Transverse colon (tissue), 4 donors: ENCODE measurements around the gene ACR. TPM values are rescaled to one million over a fixed set of nuclear protein-coding genes. Genes with fewer than 3 reads are reported as not detected.

Source experiments
- DNase-seq: peaks from one replicate; pipeline ENCODE4 v3.0.0-alpha.2; 2019
- H3K27ac ChIP-seq, 4 donors: fragments of 200-600 bp; sonication (generic); 2 replicates each; pipeline ENCODE4 v1.5.1; 2016 to 2018; ENCODE audit warnings: inconsistent platforms in 4 of 4
- H3K27me3 ChIP-seq: fragments of 200-600 bp; sonication (generic); 2 replicates; pipeline ENCODE4 v1.5.1; 2017; ENCODE audit warnings: inconsistent platforms
- H3K36me3 ChIP-seq, 4 donors: fragments of 200-600 bp; sonication (generic); 2 replicates each; pipeline ENCODE4 v1.5.1; 2017 to 2019; ENCODE audit warnings: inconsistent platforms in 4 of 4
- H3K4me1 ChIP-seq, 4 donors: fragments of 200-600 bp; sonication (generic); 2 replicates each; pipeline ENCODE4 v1.5.1; 2017 to 2020; ENCODE audit warnings: inconsistent platforms in 4 of 4
- H3K4me3 ChIP-seq, 4 donors: fragments of 200-600 bp; sonication (generic); 1 replicate in 1 of 4; 2 replicates in 3 of 4; pipeline versions ENCODE4 v1.5.1 to v1.6.1; 2017 to 2019; ENCODE audit warnings: inconsistent platforms in 4 of 4
- H3K9me3 ChIP-seq, 2 donors: fragments of 200-600 bp; sonication (generic); 2 replicates each; pipeline ENCODE4 v1.5.1; 2017 to 2019; ENCODE audit warnings: inconsistent platforms in 2 of 2
- EP300 ChIP-seq: sonication (generic); formaldehyde crosslinking; IDR thresholded peaks from one replicate; pipeline ENCODE4 v1.6.1; 2017; ENCODE audit warnings: antibody characterized with exemption, low read depth
- POLR2A ChIP-seq: fragments of 450-650 bp; IDR thresholded peaks from one replicate; pipeline ENCODE4 v1.6.1; 2016; ENCODE audit warnings: antibody characterized with exemption, mild to moderate bottlenecking, moderate library complexity
- POLR2AphosphoS5 ChIP-seq, 3 donors: sonication (generic); formaldehyde crosslinking; IDR thresholded peaks; one replicate each; pipeline ENCODE4 v1.6.1; 2016; ENCODE audit warnings: antibody characterized with exemption in 3 of 3
- WGBS, 2 donors: methylation state at CpG; one replicate each; pipeline ENCODE4 v1.1.5; 2018; ENCODE audit warnings: low coverage in 1 of 2; 5-methylcytosine and 5-hydroxymethylcytosine counted together
- in situ Hi-C, 4 donors: fragments of 200-750 bp; cut with MboI; loops; one replicate each; pipeline versions ENCODE4 v1.15.0 to v1.15.1; 2017; ENCODE audit warnings: low sequenced_read_pairs in 3 of 4, low pct_ligation_motif_present in 1 of 4, low pct_unique_long_range_greater_than_20kb in 1 of 4
- intact Hi-C: fragments of 100-400 bp; cut with DNase I; formaldehyde crosslinking; loops from one replicate; pipeline ENCODE4 v1.15.1; 2023; ENCODE audit warnings: low total_unique reads
- total RNA-seq, 4 donors: library from RNA; depleted of rRNA; stranded (reverse); fragments of >200 nt; gene quantifications; one replicate each; pipeline ENCODE4 v1.1.0, GENCODE V29; 2016
- TF ChIP-seq, protein P1 (sequence below), 5 experiments: fragments of 200-600 bp in 3 of 5; fragments of 450-650 bp in 2 of 5; sonication (generic) in 3 of 5; IDR thresholded peaks; 1 replicate in 2 of 5; 2 replicates in 3 of 5; pipeline ENCODE4 v1.5.1; 2016 to 2017; ENCODE audit warnings: antibody characterized with exemption in 5 of 5, inconsistent platforms in 3 of 5, mild to moderate bottlenecking in 2 of 5, moderate library complexity in 1 of 5

ACR gene
- total RNA-seq, 4 donors from 2014 or later: not detected

DNA sequence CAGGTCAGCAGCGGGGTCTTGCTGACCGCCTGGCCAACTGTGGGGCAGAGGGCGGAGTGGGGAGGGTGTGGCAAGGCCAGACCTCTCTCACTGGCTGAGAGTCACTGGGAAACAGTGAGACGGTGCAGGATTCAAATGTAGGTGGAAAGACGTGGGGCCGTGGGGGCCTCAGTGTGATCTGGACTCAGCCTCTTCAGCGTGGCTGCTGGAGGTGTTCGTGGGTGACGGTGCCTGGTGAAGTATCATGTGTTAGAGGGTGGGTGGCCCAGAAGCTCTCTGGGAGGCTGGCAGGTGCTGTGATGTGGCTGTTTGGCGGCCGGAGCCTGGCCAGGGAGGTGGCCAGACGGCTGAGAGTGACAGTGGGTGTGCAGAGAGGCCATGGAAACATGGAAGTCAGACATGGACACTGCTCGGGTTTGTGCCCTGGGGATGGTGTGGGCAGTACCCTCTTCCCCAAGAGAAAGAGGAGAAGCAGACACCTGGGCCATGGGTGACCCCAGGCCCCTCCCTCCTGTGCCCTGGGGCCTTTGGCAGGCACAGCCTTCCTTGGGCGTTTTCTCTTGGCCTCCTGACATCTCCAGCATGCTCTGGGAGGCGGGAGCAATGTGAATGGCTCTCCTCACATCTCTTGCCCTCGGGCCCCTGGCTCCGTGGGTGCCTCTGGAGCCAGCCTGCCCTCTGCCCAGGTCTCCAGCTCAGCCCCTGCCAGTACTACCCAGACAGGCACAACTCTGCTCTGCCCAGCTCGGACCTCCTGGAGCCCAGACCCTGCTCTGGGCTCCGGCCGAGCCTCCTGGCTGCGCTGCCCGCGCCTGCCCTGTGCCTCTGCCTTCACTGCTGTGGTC, 10.1 kb upstream of the ACR start:
- intact Hi-C loops: no loop called here
- Histone ChIP-seq H3K9me3 (no peaks in the 10 kb centered on the region), H3K4me3 (no peak overlapping the region), H3K36me3 (no peaks in the 10 kb centered on the region), H3K27ac (no peak overlapping the region), H3K27me3 (peaks cover 15% of the 10 kb centered on the region), H3K4me1 (peaks cover 4 to 11% (median 6%) of the 10 kb centered on the region in 4 donors)
- TF ChIP-seq EP300 (no peak), POLR2AphosphoS5 (IDR thresholded peaks at IDR 0.05) (no peak), POLR2A (no peak)
- TF ChIP-seq, protein P1, sequence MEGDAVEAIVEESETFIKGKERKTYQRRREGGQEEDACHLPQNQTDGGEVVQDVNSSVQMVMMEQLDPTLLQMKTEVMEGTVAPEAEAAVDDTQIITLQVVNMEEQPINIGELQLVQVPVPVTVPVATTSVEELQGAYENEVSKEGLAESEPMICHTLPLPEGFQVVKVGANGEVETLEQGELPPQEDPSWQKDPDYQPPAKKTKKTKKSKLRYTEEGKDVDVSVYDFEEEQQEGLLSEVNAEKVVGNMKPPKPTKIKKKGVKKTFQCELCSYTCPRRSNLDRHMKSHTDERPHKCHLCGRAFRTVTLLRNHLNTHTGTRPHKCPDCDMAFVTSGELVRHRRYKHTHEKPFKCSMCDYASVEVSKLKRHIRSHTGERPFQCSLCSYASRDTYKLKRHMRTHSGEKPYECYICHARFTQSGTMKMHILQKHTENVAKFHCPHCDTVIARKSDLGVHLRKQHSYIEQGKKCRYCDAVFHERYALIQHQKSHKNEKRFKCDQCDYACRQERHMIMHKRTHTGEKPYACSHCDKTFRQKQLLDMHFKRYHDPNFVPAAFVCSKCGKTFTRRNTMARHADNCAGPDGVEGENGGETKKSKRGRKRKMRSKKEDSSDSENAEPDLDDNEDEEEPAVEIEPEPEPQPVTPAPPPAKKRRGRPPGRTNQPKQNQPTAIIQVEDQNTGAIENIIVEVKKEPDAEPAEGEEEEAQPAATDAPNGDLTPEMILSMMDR (IDR thresholded peaks at IDR 0.05): no peak
- 74 to 82% methylated on average over 7 to 23 of the region's 23 CpGs for WGBS, 2 donors
- no peak for DNase-seq
- in situ Hi-C loops: no loop called here

DNA sequence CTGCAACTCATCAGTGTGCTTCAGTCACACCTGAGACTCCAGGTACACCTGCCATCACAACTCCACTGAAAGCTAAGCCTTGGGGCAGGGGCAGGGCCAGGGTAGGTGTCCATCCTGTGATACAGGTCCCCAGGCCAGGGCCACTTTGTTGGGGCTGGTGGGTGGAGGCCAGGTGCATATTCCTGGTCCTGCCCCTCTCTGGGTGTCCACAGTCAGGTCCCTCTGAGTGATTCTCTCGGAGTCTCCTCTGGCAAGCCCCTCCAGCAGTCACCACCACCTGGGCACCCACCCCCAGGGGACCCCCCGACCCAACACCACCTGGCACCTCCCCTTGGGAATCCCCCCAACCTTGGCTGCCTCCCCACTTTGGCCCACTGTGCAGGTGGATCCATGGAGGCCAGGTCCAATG, 9.5 kb upstream of the ACR start:
- in situ Hi-C loops: no loop called here
- 72% methylated on average over 2 of the region's 2 CpGs; no CpG with 5 or more reads in 1 of the 2 donors for WGBS, 2 donors
- peaks cover 4 to 11% (median 6%) of the 10 kb centered on the region in 4 donors for H3K4me1 ChIP-seq
- H3K9me3 ChIP-seq: no peaks in the 10 kb centered on the region
- no peak overlapping the region for H3K27ac ChIP-seq
- no peak for TF ChIP-seq POLR2A
- no peak for TF ChIP-seq EP300
- TF ChIP-seq, protein P1 (IDR thresholded peaks at IDR 0.05): no peak
- H3K27me3 ChIP-seq: peaks cover 15% of the 10 kb centered on the region
- no peaks in the 10 kb centered on the region for H3K36me3 ChIP-seq
- intact Hi-C loops: no loop called here
- no peak overlapping the region for H3K4me3 ChIP-seq
- no peak for DNase-seq

DNA sequence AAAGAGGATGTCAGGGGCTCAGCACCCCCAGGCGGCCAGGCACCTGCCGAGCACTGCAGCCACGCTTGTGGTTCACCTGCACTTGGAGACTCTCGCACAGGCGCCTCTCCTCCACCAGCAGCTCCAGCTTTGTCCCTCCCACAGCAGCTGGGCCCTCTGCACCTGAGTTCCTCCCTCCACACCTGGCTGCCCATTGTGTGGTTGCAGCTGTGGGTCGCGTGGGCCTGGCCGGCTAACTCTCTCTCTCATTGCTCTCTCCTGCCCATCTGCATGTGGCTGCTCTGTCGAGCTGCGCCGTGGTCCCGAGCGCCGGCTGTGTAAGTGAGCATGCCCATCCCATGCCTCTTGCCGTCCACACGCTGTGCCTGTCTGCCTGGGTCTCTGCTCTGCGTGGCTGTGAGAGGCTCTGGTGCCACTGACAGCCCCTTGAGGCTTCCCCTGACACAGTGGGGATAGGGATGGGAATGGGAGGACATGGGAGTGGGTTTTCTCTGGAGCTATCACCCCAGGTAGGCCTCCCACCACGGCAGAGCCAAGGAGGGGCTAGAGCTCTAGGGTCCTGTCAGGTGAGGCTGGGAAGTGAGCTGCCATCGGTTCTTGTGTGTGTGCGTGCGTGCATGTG, 8.5 kb upstream of the ACR start:
- no peak overlapping the region for H3K4me3 ChIP-seq
- in situ Hi-C loops (no loop called here), intact Hi-C loops (no loop called here)
- WGBS, 2 donors: 82% methylated on average over 19 of the region's 21 CpGs; no CpG with 5 or more reads in 1 of the 2 donors
- peaks cover 15% of the 10 kb centered on the region for H3K27me3 ChIP-seq
- peaks cover 4 to 11% (median 6%) of the 10 kb centered on the region in 4 donors for H3K4me1 ChIP-seq
- no peaks in the 10 kb centered on the region for H3K9me3 ChIP-seq
- DNase-seq: peak; percentile 30
- TF ChIP-seq POLR2AphosphoS5 (IDR thresholded peaks at IDR 0.05) (no peak), EP300 (no peak), POLR2A (no peak)
- TF ChIP-seq, protein P1 (IDR thresholded peaks at IDR 0.05): no peak
- H3K36me3 ChIP-seq: no peaks in the 10 kb centered on the region
- no peak overlapping the region for H3K27ac ChIP-seq

DNA sequence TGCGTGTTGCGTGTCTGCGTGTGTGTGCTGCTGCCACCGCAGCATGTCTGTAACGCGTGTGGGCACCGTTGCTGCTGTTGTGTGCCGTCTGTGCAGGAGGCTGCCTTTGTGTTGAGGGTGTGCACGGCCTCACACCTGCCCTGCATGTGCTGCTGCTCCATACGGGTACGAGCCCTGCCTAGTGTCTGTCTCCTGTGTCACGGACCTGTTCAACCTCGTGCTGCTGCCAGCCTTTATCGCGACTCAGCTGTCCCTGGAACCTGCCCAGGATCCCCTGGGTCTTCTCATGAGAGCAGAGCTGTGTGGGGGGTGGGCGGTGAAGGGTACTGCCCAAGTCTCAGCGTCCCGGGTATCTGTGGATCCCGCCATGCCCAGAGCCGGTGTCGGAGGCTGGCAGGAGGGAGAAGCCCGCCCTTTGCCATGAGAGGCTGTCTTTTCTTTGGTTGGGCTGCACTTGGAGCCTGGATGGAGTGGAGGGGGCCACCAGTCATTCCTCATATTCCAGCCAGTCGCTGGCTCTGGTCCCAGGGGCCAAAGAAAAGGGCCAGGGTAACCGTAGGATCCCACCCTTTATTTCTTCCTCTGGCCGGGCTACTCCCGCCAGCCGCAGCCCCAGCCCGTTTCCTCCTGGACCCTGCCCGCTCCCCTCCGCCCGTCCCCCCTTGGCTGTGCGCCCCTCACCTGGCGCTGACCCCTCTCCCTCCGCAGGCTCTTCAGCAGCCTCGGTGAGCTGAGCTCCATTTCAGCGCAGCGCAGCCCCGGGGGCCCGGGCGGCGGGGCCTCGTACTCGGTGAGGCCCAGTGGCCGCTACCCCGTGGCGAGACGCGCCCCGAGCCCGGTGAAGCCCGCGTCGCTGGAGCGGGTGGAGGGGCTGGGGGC, 7.8 kb upstream of the ACR start:
- 88% methylated on average over 10 to 38 of the region's 54 CpGs for WGBS, 2 donors
- peaks cover 4 to 11% (median 6%) of the 10 kb centered on the region in 4 donors for H3K4me1 ChIP-seq
- TF ChIP-seq POLR2A: no peak
- no peak for TF ChIP-seq EP300
- TF ChIP-seq, protein P1 (IDR thresholded peaks at IDR 0.05): no peak
- TF ChIP-seq POLR2AphosphoS5 (IDR thresholded peaks at IDR 0.05): no peak
- intact Hi-C loops (no loop called here), in situ Hi-C loops (no loop called here)
- H3K27me3 ChIP-seq: peaks cover 15% of the 10 kb centered on the region
- no peak overlapping the region for H3K27ac ChIP-seq
- H3K9me3 ChIP-seq: no peaks in the 10 kb centered on the region
- no peaks in the 10 kb centered on the region for H3K36me3 ChIP-seq
- peak; percentile 4 for DNase-seq
- H3K4me3 ChIP-seq: no peak overlapping the region
